ENCODE data around the gene TRUB1. TPM values are rescaled to one million over a fixed set of nuclear protein-coding genes. Genes with fewer than 3 reads are reported as not detected.

The TRUB1 gene
- total RNA-seq, 1 experiment from 2014 or later: 11.5 TPM

DNA sequence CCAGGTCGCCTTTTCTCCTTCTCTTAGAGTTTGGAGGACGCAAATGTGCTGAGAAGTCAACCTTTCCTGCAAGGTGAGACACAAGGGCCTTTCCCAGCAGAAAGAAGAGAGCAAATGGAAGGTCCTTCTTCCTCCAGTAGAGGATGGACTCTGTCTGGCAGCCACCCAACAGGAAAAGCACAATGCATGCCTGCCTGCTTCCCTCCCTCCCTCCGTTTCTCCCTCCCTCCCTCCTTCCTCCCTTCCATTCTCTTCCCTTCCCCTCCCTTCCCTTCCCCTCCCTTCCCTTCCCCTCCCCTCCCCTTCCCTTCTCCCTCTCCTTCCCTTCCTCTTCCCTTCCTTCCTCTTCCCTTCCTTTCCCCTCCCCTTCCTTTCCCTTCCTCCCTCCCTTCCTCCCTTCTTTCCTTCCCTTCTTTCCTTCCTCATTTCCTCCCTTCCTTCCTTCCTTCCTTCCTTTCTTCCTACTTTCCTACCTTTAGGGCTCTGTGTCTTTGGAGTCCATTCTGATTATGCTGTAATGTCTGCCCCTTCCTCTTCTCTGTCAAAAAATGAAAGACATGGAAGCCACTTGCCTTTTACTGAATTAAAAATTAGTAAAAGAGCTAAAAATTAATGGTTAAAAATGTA, 66.4 kb downstream of the TRUB1 start:
- H3K4me2 ChIP-seq: no peak overlapping the region
- no peak overlapping the region for H2AFZ ChIP-seq
- intact Hi-C loops (cut with micrococcal nuclease; ENCODE audit: unreplicated experiment): no loop called here
- TF ChIP-seq, protein P1, sequence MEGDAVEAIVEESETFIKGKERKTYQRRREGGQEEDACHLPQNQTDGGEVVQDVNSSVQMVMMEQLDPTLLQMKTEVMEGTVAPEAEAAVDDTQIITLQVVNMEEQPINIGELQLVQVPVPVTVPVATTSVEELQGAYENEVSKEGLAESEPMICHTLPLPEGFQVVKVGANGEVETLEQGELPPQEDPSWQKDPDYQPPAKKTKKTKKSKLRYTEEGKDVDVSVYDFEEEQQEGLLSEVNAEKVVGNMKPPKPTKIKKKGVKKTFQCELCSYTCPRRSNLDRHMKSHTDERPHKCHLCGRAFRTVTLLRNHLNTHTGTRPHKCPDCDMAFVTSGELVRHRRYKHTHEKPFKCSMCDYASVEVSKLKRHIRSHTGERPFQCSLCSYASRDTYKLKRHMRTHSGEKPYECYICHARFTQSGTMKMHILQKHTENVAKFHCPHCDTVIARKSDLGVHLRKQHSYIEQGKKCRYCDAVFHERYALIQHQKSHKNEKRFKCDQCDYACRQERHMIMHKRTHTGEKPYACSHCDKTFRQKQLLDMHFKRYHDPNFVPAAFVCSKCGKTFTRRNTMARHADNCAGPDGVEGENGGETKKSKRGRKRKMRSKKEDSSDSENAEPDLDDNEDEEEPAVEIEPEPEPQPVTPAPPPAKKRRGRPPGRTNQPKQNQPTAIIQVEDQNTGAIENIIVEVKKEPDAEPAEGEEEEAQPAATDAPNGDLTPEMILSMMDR (conservative IDR thresholded peaks at IDR 0.05): no peak
- no peak for TF ChIP-seq EZH2 (IDR thresholded peaks at IDR 0.05; ENCODE audit: low read depth)
- ChIA-PET CTCF (no interaction called here), POLR2A (ENCODE audit: unreplicated experiment) (no interaction called here)
- no peak for DNase-seq
- H3F3A ChIP-seq (ENCODE audit: insufficient read depth, low read depth): no peaks in the 10 kb centered on the region
- H3K9me3 ChIP-seq (ENCODE audit: insufficient read depth, low read depth): no peaks in the 10 kb centered on the region
- BruUV-seq (replicated peaks): no TSS peak
- no peak overlapping the region for H3K4me3 ChIP-seq
- H3K27me3 ChIP-seq (ENCODE audit: insufficient read depth, low read depth): no peaks in the 10 kb centered on the region; the same call in 1 of the 2 replicates
- H3K9me2 ChIP-seq (ENCODE audit: insufficient read depth): no peaks in the 10 kb centered on the region; the same call in 1 of the 2 replicates
- no peak overlapping the region for H3K27ac ChIP-seq
- no peaks in the 10 kb centered on the region for H3K4me1 ChIP-seq (replicated peaks; ENCODE audit: insufficient read depth)
- H4K20me1 ChIP-seq (ENCODE audit: insufficient read depth): no peaks in the 10 kb centered on the region
- no peaks in the 10 kb centered on the region for H3K79me2 ChIP-seq (ENCODE audit: low read depth)
- no peaks in the 10 kb centered on the region for H3K36me3 ChIP-seq (ENCODE audit: low read depth)

DNA sequence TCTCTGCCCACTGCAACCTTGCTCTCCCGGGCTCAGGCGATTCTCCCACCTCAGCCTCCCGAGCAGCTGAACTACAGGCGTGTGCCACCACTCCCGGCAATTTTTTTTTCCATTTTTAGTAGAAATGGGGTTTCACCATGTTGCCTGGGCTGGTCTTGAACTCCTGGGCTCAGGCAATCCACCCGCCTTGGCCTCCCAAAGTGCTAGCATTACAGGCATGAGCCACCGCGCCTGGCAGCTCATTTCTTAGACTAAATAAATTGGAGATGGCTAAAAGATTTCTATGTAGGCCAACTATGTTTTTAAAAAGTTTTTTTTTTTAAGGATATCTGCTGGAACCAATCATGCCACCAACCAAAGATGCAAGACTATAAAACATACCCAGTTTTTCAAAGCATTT, 67.8 kb downstream of the TRUB1 start:
- BruUV-seq (replicated peaks): no TSS peak
- Histone ChIP-seq H3K4me1 (replicated peaks; ENCODE audit: insufficient read depth) (no peaks in the 10 kb centered on the region), H4K20me1 (ENCODE audit: insufficient read depth) (no peaks in the 10 kb centered on the region), H3K9me2 (ENCODE audit: insufficient read depth) (no peaks in the 10 kb centered on the region; the same call in 1 of the 2 replicates), H3K36me3 (ENCODE audit: low read depth) (no peaks in the 10 kb centered on the region), H3K27ac (no peak overlapping the region), H3F3A (ENCODE audit: insufficient read depth, low read depth) (no peaks in the 10 kb centered on the region), H3K4me3 (no peak overlapping the region), H3K4me2 (no peak overlapping the region), H3K27me3 (ENCODE audit: insufficient read depth, low read depth) (no peaks in the 10 kb centered on the region; the same call in 1 of the 2 replicates), H3K79me2 (ENCODE audit: low read depth) (no peaks in the 10 kb centered on the region), H2AFZ (no peak overlapping the region), H3K9me3 (ENCODE audit: insufficient read depth, low read depth) (no peaks in the 10 kb centered on the region)
- ChIA-PET POLR2A (ENCODE audit: unreplicated experiment) (no interaction called here), CTCF (no interaction called here)
- TF ChIP-seq, protein P1 (conservative IDR thresholded peaks at IDR 0.05): no peak
- TF ChIP-seq EZH2 (IDR thresholded peaks at IDR 0.05; ENCODE audit: low read depth): no peak
- intact Hi-C loops (cut with micrococcal nuclease; ENCODE audit: unreplicated experiment): no loop called here
- DNase-seq: no peak

DNA sequence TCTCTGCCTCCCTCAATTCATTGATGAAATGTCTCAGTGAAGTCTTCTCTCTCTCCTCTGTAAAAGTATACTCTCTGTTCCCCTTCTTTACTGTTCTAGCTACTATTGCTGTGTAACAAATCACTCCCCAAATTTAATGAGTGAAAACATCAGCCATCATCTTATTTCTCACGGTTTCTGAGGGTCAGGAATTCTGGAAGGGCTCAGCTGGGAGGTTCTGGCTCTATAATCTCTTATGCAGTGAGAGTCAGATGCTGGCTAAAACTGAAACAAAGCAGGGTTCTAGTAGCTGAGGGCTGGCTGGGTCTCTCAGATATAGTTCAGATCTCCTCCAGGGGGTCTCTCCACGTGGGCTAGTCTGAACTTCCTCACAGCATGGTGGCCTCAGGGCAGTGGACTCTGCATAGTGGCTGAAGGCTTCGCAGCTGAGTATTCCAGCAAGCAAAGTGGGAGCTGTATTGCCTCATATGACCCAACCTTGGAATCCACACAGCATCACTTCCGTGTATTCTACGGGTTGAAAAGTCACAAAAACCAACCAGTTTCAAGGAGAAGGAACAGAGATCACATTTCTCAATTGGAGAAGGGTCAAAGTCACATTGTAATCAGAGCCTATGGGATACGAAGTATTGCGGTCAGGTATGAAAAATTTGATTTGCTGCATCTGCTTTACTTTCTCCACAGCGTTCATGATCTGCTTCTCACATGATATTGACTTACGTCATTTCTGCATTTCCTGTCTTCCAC, 80.4 kb downstream of the TRUB1 start:
- no peak overlapping the region for H3K4me3 ChIP-seq

More for the DNA sequence above, 80.4 kb downstream of the TRUB1 start:
- ChIA-PET CTCF (no interaction called here), POLR2A (ENCODE audit: unreplicated experiment) (no interaction called here)
- no peak for DNase-seq
- intact Hi-C loops (cut with micrococcal nuclease; ENCODE audit: unreplicated experiment): no loop called here
- Histone ChIP-seq H2AFZ (no peak overlapping the region), H3K4me2 (no peak overlapping the region), H3K9me3 (ENCODE audit: insufficient read depth, low read depth) (no peaks in the 10 kb centered on the region), H3F3A (ENCODE audit: insufficient read depth, low read depth) (no peaks in the 10 kb centered on the region), H3K4me1 (replicated peaks; ENCODE audit: insufficient read depth) (no peaks in the 10 kb centered on the region), H3K27me3 (ENCODE audit: insufficient read depth, low read depth) (peaks cover 2% of the 10 kb centered on the region; the same call in 1 of the 2 replicates), H3K9me2 (ENCODE audit: insufficient read depth) (no peaks in the 10 kb centered on the region), H4K20me1 (ENCODE audit: insufficient read depth) (no peaks in the 10 kb centered on the region), H3K27ac (no peak overlapping the region), H3K36me3 (ENCODE audit: low read depth) (no peaks in the 10 kb centered on the region), H3K79me2 (ENCODE audit: low read depth) (no peaks in the 10 kb centered on the region)
- no peak for TF ChIP-seq EZH2 (IDR thresholded peaks at IDR 0.05; ENCODE audit: low read depth)
- BruUV-seq (replicated peaks): no TSS peak

All from PC-9 (cell line).